ENCODE data around the gene ARHGEF7.

- TF ChIP-seq, protein P1, sequence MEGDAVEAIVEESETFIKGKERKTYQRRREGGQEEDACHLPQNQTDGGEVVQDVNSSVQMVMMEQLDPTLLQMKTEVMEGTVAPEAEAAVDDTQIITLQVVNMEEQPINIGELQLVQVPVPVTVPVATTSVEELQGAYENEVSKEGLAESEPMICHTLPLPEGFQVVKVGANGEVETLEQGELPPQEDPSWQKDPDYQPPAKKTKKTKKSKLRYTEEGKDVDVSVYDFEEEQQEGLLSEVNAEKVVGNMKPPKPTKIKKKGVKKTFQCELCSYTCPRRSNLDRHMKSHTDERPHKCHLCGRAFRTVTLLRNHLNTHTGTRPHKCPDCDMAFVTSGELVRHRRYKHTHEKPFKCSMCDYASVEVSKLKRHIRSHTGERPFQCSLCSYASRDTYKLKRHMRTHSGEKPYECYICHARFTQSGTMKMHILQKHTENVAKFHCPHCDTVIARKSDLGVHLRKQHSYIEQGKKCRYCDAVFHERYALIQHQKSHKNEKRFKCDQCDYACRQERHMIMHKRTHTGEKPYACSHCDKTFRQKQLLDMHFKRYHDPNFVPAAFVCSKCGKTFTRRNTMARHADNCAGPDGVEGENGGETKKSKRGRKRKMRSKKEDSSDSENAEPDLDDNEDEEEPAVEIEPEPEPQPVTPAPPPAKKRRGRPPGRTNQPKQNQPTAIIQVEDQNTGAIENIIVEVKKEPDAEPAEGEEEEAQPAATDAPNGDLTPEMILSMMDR (IDR thresholded peaks at IDR 0.05) = no peak
- TF ChIP-seq EZH2phosphoT487 (IDR thresholded peaks at IDR 0.05) = no peak
- no peak for TF ChIP-seq EZH2 (IDR thresholded peaks at IDR 0.05)
Observed at GRCh38 chr13:111323549-111323948, 208.4 kb downstream of the ARHGEF7 start.

All from neural progenitor cell (in vitro differentiated cells).